HG03565 (cell line): ENCODE results near the gene PCSK1.
"Not testable (repeated sequence)": the region's sequence is repeated elsewhere in the genome, so short reads cannot be mapped to it uniquely, and the experiment has no call there.

Source experiments
- ATAC-seq: cut with Tn5 transposase; IDR thresholded peaks from one replicate; pipeline ENCODE4 v1.9.1; 2021; ENCODE audit warnings: mild to moderate bottlenecking, moderate library complexity; ENCODE audit not compliant: unreplicated experiment

PCSK1 gene

GRCh38 chr5:96374653-96375052, 58.4 kb downstream of the PCSK1 start:
- no peak for ATAC-seq

DNA sequence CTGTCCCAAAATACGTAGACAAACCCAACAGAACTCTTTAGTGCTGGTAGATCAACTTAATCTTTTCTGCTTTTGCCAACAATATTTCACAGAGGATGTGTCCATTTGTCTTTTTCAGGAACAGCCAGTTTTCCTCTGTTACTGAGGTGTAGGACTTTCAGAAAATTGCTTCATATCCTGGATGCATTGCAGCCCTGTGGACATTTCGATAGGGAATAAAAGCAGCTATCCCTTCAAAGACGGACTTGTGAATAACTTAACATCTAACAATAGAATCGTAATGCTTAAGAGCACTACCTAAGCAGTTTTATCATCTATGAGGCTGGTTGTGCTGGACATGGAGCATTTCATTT, 59.7 kb downstream of the PCSK1 start:
- no peak for ATAC-seq

- ATAC-seq = no peak
These were observed 60.2 kb downstream of the PCSK1 start for GRCh38 chr5:96372726-96373380.

- ATAC-seq = no peak
These were observed 62.1 kb downstream of the PCSK1 start for GRCh38 chr5:96370976-96371375.

- ATAC-seq = not testable (repeated sequence)
These were observed 65.7 kb downstream of the PCSK1 start for GRCh38 chr5:96367337-96367736.

- ATAC-seq = no peak
These were observed 78.8 kb downstream of the PCSK1 start for GRCh38 chr5:96354237-96354636.

GRCh38 chr5:96353220-96353619, 79.8 kb downstream of the PCSK1 start:
- ATAC-seq = no peak

GRCh38 chr5:96350678-96351077, 82.4 kb downstream of the PCSK1 start:
- ATAC-seq = no peak

- ATAC-seq = no peak
These were observed 84.5 kb downstream of the PCSK1 start for GRCh38 chr5:96348536-96348935.

DNA sequence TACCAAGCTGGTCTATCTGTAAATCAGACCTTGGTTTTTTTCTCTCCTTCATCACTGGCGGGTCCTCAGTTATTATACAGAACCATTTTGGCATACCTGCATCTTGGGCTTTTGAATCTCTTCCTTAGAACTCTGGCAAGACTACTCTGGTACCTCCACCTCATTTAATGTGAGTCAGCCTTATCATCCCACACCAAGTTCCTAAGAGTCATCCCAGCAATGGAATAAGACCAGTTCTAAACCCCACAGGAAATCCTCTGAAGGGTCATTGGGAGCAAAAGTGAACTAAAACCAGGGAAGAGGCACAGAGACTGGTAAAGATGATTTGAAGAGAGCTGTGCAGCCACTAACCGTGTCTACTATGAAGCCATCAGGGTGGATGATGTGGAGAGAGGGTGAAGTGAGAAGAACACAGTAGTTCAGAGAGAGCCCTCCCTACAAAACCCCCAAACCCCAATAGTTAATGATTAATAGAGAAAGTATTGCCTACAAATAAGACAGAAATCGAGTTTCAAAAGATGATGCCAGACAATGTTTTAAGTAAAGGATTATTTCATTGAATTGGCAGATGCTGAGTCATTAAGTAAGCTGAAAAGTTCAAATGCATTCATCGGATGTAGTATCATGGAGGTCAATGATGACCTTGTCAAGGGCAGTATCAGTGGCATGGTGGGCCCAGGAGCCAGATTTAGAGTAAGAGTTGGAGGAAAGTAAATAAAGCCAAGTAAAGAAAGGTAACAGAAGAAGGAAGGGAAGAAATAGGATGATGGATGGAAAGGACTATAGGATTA, 85.4 kb downstream of the PCSK1 start:
- ATAC-seq = no peak

GRCh38 chr5:96344678-96345577, 88.1 kb downstream of the PCSK1 start:
- ATAC-seq = peak; percentile 90

GRCh38 chr5:96343094-96343493, 90.0 kb downstream of the PCSK1 start:
- ATAC-seq = no peak

DNA sequence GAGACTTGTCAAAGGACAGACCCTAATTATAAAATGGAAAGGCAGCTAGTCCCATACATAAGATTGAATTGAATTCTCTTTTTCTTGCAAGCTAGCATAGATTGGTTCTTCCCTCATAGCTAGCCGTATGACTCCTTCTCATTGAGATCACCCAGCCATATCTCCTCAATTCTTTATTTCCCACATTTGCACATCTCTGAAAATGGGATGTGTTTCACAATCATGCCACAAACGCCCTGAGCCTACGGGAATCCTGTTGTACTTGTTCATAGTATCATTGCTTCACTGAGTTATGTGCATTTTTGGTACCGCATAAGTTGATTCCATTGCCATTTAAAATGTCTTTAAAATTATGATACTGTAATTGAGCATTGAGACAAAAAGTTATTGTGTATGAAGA, 90.5 kb downstream of the PCSK1 start:
- ATAC-seq = no peak
